ENCODE results near the gene ZNF730.

DNA sequence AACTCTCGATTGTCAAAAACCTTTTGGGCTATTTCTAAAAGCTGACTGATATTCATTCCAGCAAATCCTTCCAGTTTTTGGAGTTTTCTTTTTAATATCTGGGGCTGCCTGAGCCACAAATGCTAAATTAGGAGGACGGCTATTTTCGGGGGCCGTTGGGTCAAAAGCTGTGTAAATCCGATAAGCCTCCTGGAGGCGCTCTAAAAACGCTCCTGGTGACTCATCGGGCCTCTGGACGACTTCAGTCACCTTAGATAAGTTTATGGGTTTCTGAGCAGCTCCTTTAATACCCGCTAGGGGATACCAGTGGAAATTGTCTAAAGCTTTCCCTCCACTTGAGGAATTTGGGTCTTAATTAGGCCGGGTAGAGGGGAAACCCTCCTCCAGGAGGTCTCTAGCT lies 66.4 kb downstream of the ZNF730 start:
- no peak for TF ChIP-seq EP300 (IDR thresholded peaks at IDR 0.05)
- TF ChIP-seq, protein P1, sequence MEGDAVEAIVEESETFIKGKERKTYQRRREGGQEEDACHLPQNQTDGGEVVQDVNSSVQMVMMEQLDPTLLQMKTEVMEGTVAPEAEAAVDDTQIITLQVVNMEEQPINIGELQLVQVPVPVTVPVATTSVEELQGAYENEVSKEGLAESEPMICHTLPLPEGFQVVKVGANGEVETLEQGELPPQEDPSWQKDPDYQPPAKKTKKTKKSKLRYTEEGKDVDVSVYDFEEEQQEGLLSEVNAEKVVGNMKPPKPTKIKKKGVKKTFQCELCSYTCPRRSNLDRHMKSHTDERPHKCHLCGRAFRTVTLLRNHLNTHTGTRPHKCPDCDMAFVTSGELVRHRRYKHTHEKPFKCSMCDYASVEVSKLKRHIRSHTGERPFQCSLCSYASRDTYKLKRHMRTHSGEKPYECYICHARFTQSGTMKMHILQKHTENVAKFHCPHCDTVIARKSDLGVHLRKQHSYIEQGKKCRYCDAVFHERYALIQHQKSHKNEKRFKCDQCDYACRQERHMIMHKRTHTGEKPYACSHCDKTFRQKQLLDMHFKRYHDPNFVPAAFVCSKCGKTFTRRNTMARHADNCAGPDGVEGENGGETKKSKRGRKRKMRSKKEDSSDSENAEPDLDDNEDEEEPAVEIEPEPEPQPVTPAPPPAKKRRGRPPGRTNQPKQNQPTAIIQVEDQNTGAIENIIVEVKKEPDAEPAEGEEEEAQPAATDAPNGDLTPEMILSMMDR (IDR thresholded peaks at IDR 0.05), result no peak
